H1 (cell line): ENCODE measurements around the gene LOXHD1. TPM values are rescaled to one million over a fixed set of nuclear protein-coding genes. Genes with fewer than 3 reads are reported as not detected.

ENCODE experiments used
- CTCF ChIA-PET: fragments of 300-600 bp; sonication (Branson Sonifier 250); formaldehyde crosslinking; loops from one replicate; lab custom pipeline; 2021; ENCODE audit not compliant: partially characterized antibody; lab: Charles Lee
- POLR2A ChIA-PET: fragments of 300-600 bp; sonication (Branson Sonifier 250); formaldehyde crosslinking; loops from one replicate; lab custom pipeline; 2021; ENCODE audit warnings: inconsistent platforms; ENCODE audit not compliant: partially characterized antibody; lab: Charles Lee
- DNase-seq, 2 experiments: peaks; one replicate each; pipeline versions ENCODE4 v3.0.0 to v3.0.0-alpha.2; 2010 to 2022; ENCODE audit warnings: low spot score in 2 of 2, low read depth in 1 of 2, mixed read lengths in 1 of 2
- FAIRE-seq: peaks from 2 replicates; lab custom pipeline; 2011; peaks lifted over from hg19 to GRCh38; lab: Jason Lieb, UNC
- H2AFZ ChIP-seq: 2 replicates; pipeline ENCODE4 v1.8.1; 2012; ENCODE audit warnings: low read length, inconsistent platforms
- H2AK5ac ChIP-seq: 2 replicates; pipeline ENCODE4 v1.6.1; 2013; ENCODE audit warnings: low read depth, low read length
- H2BK120ac ChIP-seq: replicated peaks from 2 replicates; pipeline ENCODE3; 2013; ENCODE audit warnings: low read depth, low read length, inconsistent platforms
- H2BK12ac ChIP-seq: 2 replicates; pipeline ENCODE4 v1.6.1; 2013; ENCODE audit warnings: low read depth, low read length
- H2BK15ac ChIP-seq: 2 replicates; pipeline ENCODE4 v1.6.1; 2013; ENCODE audit warnings: low read length
- H2BK20ac ChIP-seq: 2 replicates; pipeline ENCODE4 v1.6.1; 2013; ENCODE audit warnings: low read length
- H2BK5ac ChIP-seq: 2 replicates; pipeline ENCODE4 v1.6.1; 2013; ENCODE audit warnings: low read depth, low read length
- H3K14ac ChIP-seq: 2 replicates; pipeline ENCODE4 v1.6.1; 2013; ENCODE audit warnings: inconsistent platforms; ENCODE audit not compliant: insufficient read length
- H3K18ac ChIP-seq: 2 replicates; pipeline ENCODE4 v1.6.1; 2013; ENCODE audit warnings: low read length; ENCODE audit errors: extremely low read depth
- H3K23ac ChIP-seq: 2 replicates; pipeline ENCODE4 v1.6.1; 2013; ENCODE audit warnings: inconsistent platforms; ENCODE audit not compliant: insufficient read length
- H3K23me2 ChIP-seq: 2 replicates; pipeline ENCODE4 v1.6.1; 2013; ENCODE audit warnings: low read depth, low read length
- H3K27ac ChIP-seq: 2 replicates; pipeline ENCODE4 v1.6.1; 2011; ENCODE audit warnings: low read depth, low read length, inconsistent platforms
- H3K27me3 ChIP-seq, 4 experiments: replicated peaks in 1 of 4; 1 replicate in 1 of 4; 2 replicates in 3 of 4; pipeline versions ENCODE4 v1.6.1 to v1.8.1; 2011 to 2013; ENCODE audit warnings: low read length in 3 of 4, mild to moderate bottlenecking in 3 of 4, inconsistent platforms in 2 of 4, mixed read lengths in 2 of 4, moderate library complexity in 1 of 4; ENCODE audit not compliant: control insufficient read depth in 3 of 4, insufficient read depth in 3 of 4; ENCODE audit errors: extremely low read depth in 1 of 4
- H3K36me3 ChIP-seq, 4 experiments: 2 replicates each; pipeline versions ENCODE4 v1.6.1 to v1.8.1; 2011 to 2013; ENCODE audit warnings: mild to moderate bottlenecking in 4 of 4, low read length in 3 of 4, moderate library complexity in 2 of 4, control low read depth in 1 of 4, inconsistent platforms in 1 of 4; ENCODE audit not compliant: insufficient read depth in 4 of 4, control insufficient read depth in 2 of 4
- H3K4ac ChIP-seq: replicated peaks from 2 replicates; pipeline ENCODE3; 2013; ENCODE audit warnings: low read length, low read depth, mixed read lengths, inconsistent platforms; ENCODE audit not compliant: insufficient read length
- H3K4me1 ChIP-seq, 4 experiments: replicated peaks in 1 of 4; 1 replicate in 1 of 4; 2 replicates in 3 of 4; pipeline versions ENCODE4 v1.6.1 to v1.8.1; 2011 to 2013; ENCODE audit warnings: low read length in 3 of 4, inconsistent platforms in 2 of 4, mixed read lengths in 1 of 4; ENCODE audit not compliant: insufficient read depth in 4 of 4, control insufficient read depth in 3 of 4
- H3K4me2 ChIP-seq, 2 experiments: 2 replicates each; pipeline versions ENCODE4 v1.6.1 to v1.8.1; 2011 to 2013; ENCODE audit warnings: low read depth in 2 of 2, low read length in 2 of 2, control low read depth in 1 of 2, inconsistent platforms in 1 of 2, mild to moderate bottlenecking in 1 of 2; ENCODE audit not compliant: insufficient read depth in 1 of 2
- H3K4me3 ChIP-seq, 4 experiments: fragments of 200-600, 300-600 bp in 1 of 4; sonication (generic), shearing (Covaris generic), sonication (Bioruptor Twin) in 1 of 4; 2 replicates each; pipeline versions ENCODE4 v1.5.1 to v1.8.1; 2011 to 2016; ENCODE audit warnings: low read length in 4 of 4, low read depth in 3 of 4, control low read depth in 2 of 4, inconsistent platforms in 2 of 4, mild to moderate bottlenecking in 2 of 4, mixed read lengths in 1 of 4, moderate library complexity in 1 of 4; ENCODE audit not compliant: insufficient read depth in 2 of 4; ENCODE audit errors: extremely low read depth in 1 of 4
- H3K56ac ChIP-seq: replicated peaks from 2 replicates; pipeline ENCODE3; 2013; ENCODE audit warnings: low read depth, mild to moderate bottlenecking, mixed read lengths, low read length, inconsistent platforms; ENCODE audit not compliant: insufficient read length
- H3K79me1 ChIP-seq: 2 replicates; pipeline ENCODE4 v1.6.1; 2013; ENCODE audit warnings: low read depth, low read length, control low read depth
- H3K79me2 ChIP-seq, 2 experiments: 2 replicates each; pipeline versions ENCODE4 v1.6.1 to v1.8.1; 2012 to 2013; ENCODE audit warnings: low read length in 2 of 2, mild to moderate bottlenecking in 2 of 2, inconsistent platforms in 1 of 2; ENCODE audit not compliant: insufficient read depth in 2 of 2, control insufficient read depth in 1 of 2
- H3K9ac ChIP-seq, 4 experiments: replicated peaks in 1 of 4; 1 replicate in 1 of 4; 2 replicates in 3 of 4; pipeline versions ENCODE4 v1.6.1 to v1.8.1; 2011 to 2013; ENCODE audit warnings: low read depth in 3 of 4, low read length in 3 of 4, control low read depth in 2 of 4, mild to moderate bottlenecking in 2 of 4, moderate library complexity in 2 of 4, inconsistent platforms in 1 of 4; ENCODE audit errors: extremely low read depth in 1 of 4
- H3K9me3 ChIP-seq, 2 experiments: 2 replicates each; pipeline versions ENCODE4 v1.6.1 to v1.8.1; 2012 to 2013; ENCODE audit warnings: mild to moderate bottlenecking in 2 of 2, moderate library complexity in 2 of 2, control low read depth in 1 of 2, inconsistent platforms in 1 of 2, low read depth in 1 of 2, low read length in 1 of 2, mixed read lengths in 1 of 2; ENCODE audit not compliant: insufficient read depth in 2 of 2
- H4K20me1 ChIP-seq, 2 experiments: replicated peaks in 1 of 2; 2 replicates each; pipeline versions ENCODE3 to v1.8.1; 2011 to 2013; ENCODE audit warnings: inconsistent platforms in 2 of 2, low read length in 2 of 2, mild to moderate bottlenecking in 1 of 2; ENCODE audit not compliant: insufficient read depth in 2 of 2, control insufficient read depth in 1 of 2
- H4K5ac ChIP-seq: 2 replicates; pipeline ENCODE4 v1.6.1; 2013; ENCODE audit warnings: low read length, low read depth, mixed read lengths, inconsistent platforms; ENCODE audit not compliant: insufficient read length
- H4K8ac ChIP-seq: 2 replicates; pipeline ENCODE4 v1.8.0; 2013; ENCODE audit warnings: mild to moderate bottlenecking, moderate library complexity, low read length, inconsistent platforms; ENCODE audit not compliant: insufficient read depth; ENCODE audit errors: extremely low read depth
- H4K91ac ChIP-seq: replicated peaks from 2 replicates; pipeline ENCODE3; 2013; ENCODE audit warnings: low read length, mixed read lengths, inconsistent platforms; ENCODE audit not compliant: insufficient read length
- BACH1 ChIP-seq: IDR thresholded peaks from 2 replicates; pipeline ENCODE4 v1.6.1; 2012; ENCODE audit warnings: low read length, improper control_type of control experiment
- CHD1 ChIP-seq: IDR thresholded peaks from 2 replicates; pipeline ENCODE4 v1.6.1; 2012; ENCODE audit warnings: low read depth, low read length, improper control_type of control experiment
- CREB1 ChIP-seq: IDR thresholded peaks from 2 replicates; pipeline ENCODE4 v1.6.1; 2012; ENCODE audit warnings: inconsistent platforms
- CTCF ChIP-seq, 3 experiments: IDR thresholded peaks; 1 replicate in 2 of 3; 2 replicates in 1 of 3; pipeline versions ENCODE4 v1.5.1 to v1.6.1; 2011; ENCODE audit warnings: low read length in 3 of 3, mild to moderate bottlenecking in 3 of 3, inconsistent platforms in 2 of 3, low read depth in 1 of 3, moderate library complexity in 1 of 3; ENCODE audit not compliant: insufficient read depth in 1 of 3; ENCODE audit errors: control extremely low read depth in 1 of 3
- POLR2AphosphoS5 ChIP-seq: IDR thresholded peaks from 2 replicates; pipeline ENCODE4 v1.6.1; 2011; ENCODE audit warnings: low read depth, low read length
- RXRA ChIP-seq: IDR thresholded peaks from 2 replicates; pipeline ENCODE4 v1.6.1; 2011; ENCODE audit warnings: low read depth, mild to moderate bottlenecking, low read length, moderate library complexity; ENCODE audit not compliant: insufficient read depth
- SP2 ChIP-seq: IDR thresholded peaks from 2 replicates; pipeline ENCODE4 v1.6.1; 2012; ENCODE audit warnings: mild to moderate bottlenecking, low read length, inconsistent platforms
- SP4 ChIP-seq: IDR thresholded peaks from 2 replicates; pipeline ENCODE4 v1.6.1; 2012; ENCODE audit warnings: low read length, inconsistent platforms
- SRF ChIP-seq: IDR thresholded peaks from 2 replicates; pipeline ENCODE4 v1.6.1; 2011; ENCODE audit warnings: mild to moderate bottlenecking, low read depth, low read length, moderate library complexity
- TCF12 ChIP-seq: IDR thresholded peaks from 2 replicates; pipeline ENCODE4 v1.6.1; 2011; ENCODE audit warnings: low read depth, mild to moderate bottlenecking, low read length
- ZNF274 ChIP-seq: IDR thresholded peaks from 2 replicates; pipeline ENCODE4 v1.7.0; 2012; ENCODE audit warnings: low read length, borderline replicate concordance; ENCODE audit errors: extremely low read depth
- WGBS, 2 experiments: shearing (Covaris generic) in 1 of 2; methylation state at CpG; one replicate each; pipeline versions ENCODE4 v1.1.6 to v1.1.7; 2013 to 2015; ENCODE audit warnings: low lambda C conversion rate in 2 of 2, mixed read lengths in 2 of 2, inconsistent platforms in 1 of 2, low coverage in 1 of 2, missing lambda C conversion rate in 1 of 2; ENCODE audit not compliant: insufficient replicate concordance in 2 of 2, insufficient coverage in 1 of 2, insufficient read length in 1 of 2; ENCODE audit errors: extremely low coverage in 1 of 2, missing lambda C conversion rate in 1 of 2; 5-methylcytosine and 5-hydroxymethylcytosine counted together
- polyA plus RNA-seq, 7 experiments: library from polyadenylated mRNA; depleted of rRNA in 3 of 7; stranded (reverse) in 5 of 7; unstranded in 2 of 7; fragments of >200 nt in 5 of 7; fragments of 200-250 nt in 2 of 7; gene quantifications; 1 replicate in 5 of 7; 2 replicates in 1 of 7; 4 replicates in 1 of 7; pipeline versions ENCODE4 v1.2.1 to v1.2.3, GENCODE V29; 2011 to 2013; ENCODE audit warnings: missing spikeins in 2 of 7, mixed read lengths in 2 of 7
- total RNA-seq: library from RNA; stranded (reverse); fragmentation: NEBNext Ultra II Directional; extraction: Animal tissue kit (Norgen Biotek cat#: 25700); gene quantifications from 2 replicates; pipeline ENCODE4 v1.2.1, GENCODE V29; 2021

The LOXHD1 gene
- total and polyA plus RNA-seq, 2 of the 8 experiments (the other 6 are each of a cell fraction or from before 2014, with no cell fraction given), result 0.02 TPM; not detected in 1

GRCh38 chr18:46680784-46681695 is 24.0 kb upstream of the LOXHD1 start:
- peaks cover 0 to 3% of the 10 kb centered on the region in 2 experiments for H4K20me1 ChIP-seq
- no peak overlapping the region for H3K18ac ChIP-seq
- no peak overlapping the region for H4K5ac ChIP-seq
- H3K4me1 ChIP-seq, result peaks cover 0 to 4% (median 2%) of the 10 kb centered on the region in 4 experiments; a peak in 4 of 7 replicates
- no peak overlapping the region for H3K23ac ChIP-seq
- no peak overlapping the region for H3K27ac ChIP-seq
- H2BK12ac ChIP-seq, result no peak overlapping the region
- H2AFZ ChIP-seq, result no peak overlapping the region
- no peak for FAIRE-seq
- H4K91ac ChIP-seq, result no peak overlapping the region
- no peaks in the 10 kb centered on the region for H3K79me2 ChIP-seq
- H3K23me2 ChIP-seq, result no peaks in the 10 kb centered on the region
- H3K4ac ChIP-seq, result no peak overlapping the region
- no peak overlapping the region for H3K4me2 ChIP-seq
- no peak overlapping the region for H2BK5ac ChIP-seq
- TF ChIP-seq ZNF274, result no peak
- TF ChIP-seq BACH1, result no peak
- no peak for TF ChIP-seq POLR2AphosphoS5
- TF ChIP-seq RXRA, result no peak
- no peak for TF ChIP-seq SRF
- no peak for TF ChIP-seq SP4
- no peak for TF ChIP-seq SP2
- no peak for TF ChIP-seq CREB1
- no peak for TF ChIP-seq CTCF (IDR thresholded peaks at IDR 0.05; ENCODE audit: control extremely low read depth in 1 of 3, insufficient read depth in 1 of 3, low read depth in 1 of 3, low read length in 3 of 3)
- TF ChIP-seq TCF12, result no peak
- TF ChIP-seq CHD1, result no peak
- H2BK15ac ChIP-seq, result no peak overlapping the region
- no peak overlapping the region for H2BK120ac ChIP-seq
- no peak overlapping the region for H4K8ac ChIP-seq
- H3K36me3 ChIP-seq, result no peaks in the 10 kb centered on the region
- no peak overlapping the region for H3K9ac ChIP-seq
- no peaks in the 10 kb centered on the region for H3K27me3 ChIP-seq
- no peak overlapping the region for H2AK5ac ChIP-seq
- WGBS, 2 experiments, result 89% methylated on average over 12 of the region's 12 CpGs; no CpG with 5 or more reads in 1 of the 2 experiments
- no peaks in the 10 kb centered on the region for H3K9me3 ChIP-seq
- H3K14ac ChIP-seq, result no peak overlapping the region
- H3K79me1 ChIP-seq, result no peaks in the 10 kb centered on the region
- no peak overlapping the region for H3K4me3 ChIP-seq
- H2BK20ac ChIP-seq, result no peak overlapping the region
- ChIA-PET CTCF (interaction anchor here (0.6 to 5.7 kb wide), 8 partner anchors 9 to 456 kb away, joined by 3 to 38 read pairs (median 4); no protein-coding TSS in a partner anchor), POLR2A (no interaction called here)
- no peak overlapping the region for H3K56ac ChIP-seq
- DNase-seq, result no peak
